ENCODE measurements around the gene DGKQ. TPM values are rescaled to one million over a fixed set of nuclear protein-coding genes. Genes with fewer than 3 reads are reported as not detected.
A peak's percentile ranks its signal among the peaks of the same experiment; 100 is the strongest.

The DGKQ gene
- total RNA-seq, 2 experiments from 2014 or later: 17.6 to 19.2 TPM

DNA sequence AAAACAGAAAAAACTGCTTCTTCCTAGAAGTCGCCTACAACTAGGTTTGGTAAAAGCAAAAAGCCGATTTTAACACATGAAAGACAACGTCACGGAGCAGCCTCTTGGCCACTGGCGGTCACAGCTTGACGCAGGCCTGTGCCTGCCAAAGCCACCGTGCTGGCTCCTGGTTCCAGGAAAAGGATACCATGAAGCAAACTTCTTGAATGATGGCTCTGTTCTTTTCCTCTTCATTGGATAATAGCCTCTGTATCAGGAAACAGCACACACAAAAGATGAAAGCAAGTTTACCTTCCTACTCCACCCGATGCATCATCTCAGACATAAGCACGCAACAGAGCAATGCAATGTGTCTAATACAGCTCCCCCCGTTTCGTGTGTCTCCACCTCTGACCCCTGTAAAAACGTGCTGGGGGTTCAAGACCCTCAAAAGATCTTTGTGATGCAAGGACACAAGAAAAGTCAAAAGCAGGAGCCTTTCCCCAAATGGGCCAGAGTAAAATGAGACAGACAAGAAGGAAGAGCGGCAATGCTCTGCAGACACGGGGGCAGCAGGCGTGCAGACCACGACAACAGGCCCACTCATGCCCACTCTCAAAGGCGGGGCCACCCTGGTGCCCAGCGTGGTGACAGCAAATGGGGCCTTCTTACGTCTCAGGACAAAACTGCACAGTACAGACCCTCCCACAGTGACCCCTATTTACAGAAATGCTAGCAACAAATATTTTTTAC, 60.7 kb downstream of the DGKQ start:
- Histone ChIP-seq H3K27ac (ENCODE audit: low read depth in 1 of 2, low read length in 2 of 2) (no peak overlapping the region), H3K36me3 (ENCODE audit: insufficient read depth, low read length) (peaks cover 48% of the 10 kb centered on the region), H3K27me3 (ENCODE audit: control insufficient read depth in 1 of 2, insufficient read depth in 2 of 2, low read length in 2 of 2) (no peaks in the 10 kb centered on the region), H3K4me3 (ENCODE audit: low read length) (no peak overlapping the region), H3K4me1 (ENCODE audit: insufficient read depth, low read length) (peaks cover 22% of the 10 kb centered on the region), H3K9me3 (ENCODE audit: control insufficient read depth in 1 of 2, insufficient read depth in 1 of 2, low read length in 2 of 2) (no peaks in the 10 kb centered on the region)
- peaks cover 43% of the 10 kb centered on the region for H3K36me3 Mint-ChIP-seq (ENCODE audit: low read depth)
- ChIA-PET POLR2A (no interaction called here), CTCF (no interaction called here)
- H3K27me3 Mint-ChIP-seq: no peaks in the 10 kb centered on the region
- no peak overlapping the region for H3K4me3 Mint-ChIP-seq
- TF ChIP-seq, protein P1, sequence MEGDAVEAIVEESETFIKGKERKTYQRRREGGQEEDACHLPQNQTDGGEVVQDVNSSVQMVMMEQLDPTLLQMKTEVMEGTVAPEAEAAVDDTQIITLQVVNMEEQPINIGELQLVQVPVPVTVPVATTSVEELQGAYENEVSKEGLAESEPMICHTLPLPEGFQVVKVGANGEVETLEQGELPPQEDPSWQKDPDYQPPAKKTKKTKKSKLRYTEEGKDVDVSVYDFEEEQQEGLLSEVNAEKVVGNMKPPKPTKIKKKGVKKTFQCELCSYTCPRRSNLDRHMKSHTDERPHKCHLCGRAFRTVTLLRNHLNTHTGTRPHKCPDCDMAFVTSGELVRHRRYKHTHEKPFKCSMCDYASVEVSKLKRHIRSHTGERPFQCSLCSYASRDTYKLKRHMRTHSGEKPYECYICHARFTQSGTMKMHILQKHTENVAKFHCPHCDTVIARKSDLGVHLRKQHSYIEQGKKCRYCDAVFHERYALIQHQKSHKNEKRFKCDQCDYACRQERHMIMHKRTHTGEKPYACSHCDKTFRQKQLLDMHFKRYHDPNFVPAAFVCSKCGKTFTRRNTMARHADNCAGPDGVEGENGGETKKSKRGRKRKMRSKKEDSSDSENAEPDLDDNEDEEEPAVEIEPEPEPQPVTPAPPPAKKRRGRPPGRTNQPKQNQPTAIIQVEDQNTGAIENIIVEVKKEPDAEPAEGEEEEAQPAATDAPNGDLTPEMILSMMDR (IDR thresholded peaks at IDR 0.05): no peak
- peaks cover 29% of the 10 kb centered on the region for H3K4me1 Mint-ChIP-seq (ENCODE audit: low read depth)
- no peak overlapping the region for H3K27ac Mint-ChIP-seq
- intact Hi-C loops (cut with DNase I, micrococcal nuclease): no loop called here
- DNase-seq (peak in 1 of 14 experiments; percentile 3), ATAC-seq (ENCODE audit: poor library complexity) (no peak)
- peaks cover under 1% of the 10 kb centered on the region for H3K9me3 Mint-ChIP-seq

DNA sequence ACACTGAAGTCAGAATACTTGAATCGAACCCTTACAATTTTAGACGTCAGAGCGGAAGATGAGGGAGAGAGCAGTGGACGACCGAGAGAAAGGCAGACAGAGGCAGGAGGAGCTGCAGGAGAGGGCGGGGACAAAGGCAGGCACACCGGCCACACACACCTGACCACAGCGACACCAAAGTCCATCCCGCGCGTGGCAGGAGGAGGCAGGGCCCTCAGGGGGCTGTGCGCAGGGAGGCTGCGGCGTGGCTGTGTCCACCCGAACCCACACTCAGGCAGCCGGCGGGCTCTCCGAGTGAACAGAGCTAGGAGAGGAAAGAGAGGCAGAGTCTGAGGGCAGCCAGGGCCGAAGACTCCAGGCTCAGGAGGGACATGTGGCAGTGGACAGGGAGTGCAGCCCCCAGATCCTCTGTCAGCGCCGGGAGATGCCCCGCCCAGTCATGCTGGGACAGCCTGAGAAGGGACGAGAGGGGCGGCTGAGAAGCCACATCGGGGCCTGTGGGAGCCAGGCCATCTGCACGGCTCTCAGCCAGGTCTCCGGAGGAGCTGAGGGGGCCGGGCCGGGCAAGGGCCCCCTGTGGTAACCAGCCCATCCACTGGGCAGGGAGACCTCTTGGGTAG, 61.4 kb downstream of the DGKQ start:
- Histone ChIP-seq H3K4me3 (ENCODE audit: low read length) (no peak overlapping the region), H3K27ac (ENCODE audit: low read depth in 1 of 2, low read length in 2 of 2) (no peak overlapping the region), H3K4me1 (ENCODE audit: insufficient read depth, low read length) (peaks cover 22% of the 10 kb centered on the region), H3K36me3 (ENCODE audit: insufficient read depth, low read length) (peaks cover 48% of the 10 kb centered on the region), H3K27me3 (ENCODE audit: control insufficient read depth in 1 of 2, insufficient read depth in 2 of 2, low read length in 2 of 2) (no peaks in the 10 kb centered on the region), H3K9me3 (ENCODE audit: control insufficient read depth in 1 of 2, insufficient read depth in 1 of 2, low read length in 2 of 2) (no peaks in the 10 kb centered on the region)
- peak in 1 of 14 experiments; percentile 9 for DNase-seq
- peaks cover 46% of the 10 kb centered on the region for H3K36me3 Mint-ChIP-seq (ENCODE audit: low read depth)
- CTCF ChIA-PET: no interaction called here
- POLR2A ChIA-PET: no interaction called here
- peaks cover 22% of the 10 kb centered on the region for H3K4me1 Mint-ChIP-seq (ENCODE audit: low read depth)
- TF ChIP-seq, protein P1 (IDR thresholded peaks at IDR 0.05): no peak
- no peak for ATAC-seq (ENCODE audit: poor library complexity)
- no peak overlapping the region for H3K4me3 Mint-ChIP-seq
- intact Hi-C loops (cut with DNase I, micrococcal nuclease): no loop called here
- H3K9me3 Mint-ChIP-seq: no peaks in the 10 kb centered on the region
- H3K27ac Mint-ChIP-seq: no peak overlapping the region
- no peaks in the 10 kb centered on the region for H3K27me3 Mint-ChIP-seq

DNA sequence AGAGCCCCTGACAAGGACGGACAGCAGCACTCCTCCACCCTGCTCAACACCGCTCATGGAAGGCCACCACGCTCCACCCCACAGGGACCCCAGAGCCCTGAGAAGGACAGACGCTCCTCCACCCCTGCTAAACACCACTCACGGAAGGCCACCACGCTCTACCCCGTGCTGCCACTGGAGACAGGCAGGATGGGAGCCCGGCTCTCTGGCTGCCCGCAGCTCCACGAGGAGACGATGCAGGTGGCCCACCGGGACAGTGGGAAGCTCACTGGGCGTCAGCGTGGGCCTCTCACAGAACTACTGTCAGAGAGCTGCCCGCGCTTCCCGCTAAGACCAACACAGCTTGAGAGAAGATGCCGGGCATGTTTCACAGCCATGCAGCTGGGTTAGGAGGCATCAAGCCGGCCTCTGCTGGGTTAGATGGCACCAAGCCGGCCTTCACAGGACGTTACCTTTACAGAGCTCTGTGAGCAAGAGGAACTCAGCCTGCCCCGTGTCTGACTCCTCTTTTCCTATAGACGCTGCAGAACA, 62.1 kb downstream of the DGKQ start:
- H3K9me3 ChIP-seq (ENCODE audit: control insufficient read depth in 1 of 2, insufficient read depth in 1 of 2, low read length in 2 of 2): peaks cover 0 to 4% of the 10 kb centered on the region in 2 experiments
- ATAC-seq (ENCODE audit: poor library complexity): no peak
- peaks cover 15% of the 10 kb centered on the region for H3K4me1 Mint-ChIP-seq (ENCODE audit: low read depth)
- H3K27ac Mint-ChIP-seq: no peak overlapping the region
- peaks cover 52% of the 10 kb centered on the region for H3K36me3 Mint-ChIP-seq (ENCODE audit: low read depth)
- TF ChIP-seq, protein P1 (IDR thresholded peaks at IDR 0.05): no peak
- no peak for DNase-seq
- H3K9me3 Mint-ChIP-seq: no peaks in the 10 kb centered on the region
- no peak overlapping the region for H3K4me3 ChIP-seq (ENCODE audit: low read length)
- no peaks in the 10 kb centered on the region for H3K27me3 ChIP-seq (ENCODE audit: control insufficient read depth in 1 of 2, insufficient read depth in 2 of 2, low read length in 2 of 2)
- ChIA-PET POLR2A (no interaction called here), CTCF (interaction anchor here (0.9 kb wide), 1 partner anchor 11 kb away, joined by 3 read pairs; no protein-coding TSS in a partner anchor)
- intact Hi-C loops (cut with DNase I, micrococcal nuclease): no loop called here
- H3K27ac ChIP-seq (ENCODE audit: low read depth in 1 of 2, low read length in 2 of 2): no peak overlapping the region
- no peaks in the 10 kb centered on the region for H3K27me3 Mint-ChIP-seq
- H3K4me3 Mint-ChIP-seq: no peak overlapping the region
- peaks cover 52% of the 10 kb centered on the region for H3K36me3 ChIP-seq (ENCODE audit: insufficient read depth, low read length)
- H3K4me1 ChIP-seq (ENCODE audit: insufficient read depth, low read length): peaks cover 18% of the 10 kb centered on the region
